ENCODE data around the gene CAPN5.

Gene CAPN5

GRCh38 chr11:77140231-77140851 lies 73.6 kb downstream of the CAPN5 start:
- Histone ChIP-seq H2AFZ (ENCODE audit: low read depth, low read length) (no peak overlapping the region), H3K4me2 (ENCODE audit: low read length) (no peak overlapping the region), H3K27me3 (ENCODE audit: low read depth, low read length) (no peaks in the 10 kb centered on the region), H3K9me3 (ENCODE audit: insufficient read depth, low read length) (no peaks in the 10 kb centered on the region), H3K4me1 (ENCODE audit: low read length) (peaks cover 50% of the 10 kb centered on the region), H3K36me3 (replicated peaks; ENCODE audit: low read depth, low read length) (no peaks in the 10 kb centered on the region), H4K20me1 (ENCODE audit: insufficient read depth, low read length) (no peaks in the 10 kb centered on the region), H3K27ac (ENCODE audit: low read length) (no peak overlapping the region), H3K9ac (ENCODE audit: low read length) (no peak overlapping the region), H3K79me2 (ENCODE audit: low read length) (no peaks in the 10 kb centered on the region), H3K4me3 (ENCODE audit: low read length) (no peak overlapping the region)
- TF ChIP-seq EZH2phosphoT487 (IDR thresholded peaks at IDR 0.05; ENCODE audit: low read depth) = no peak
- TF ChIP-seq CTCF (IDR thresholded peaks at IDR 0.05; ENCODE audit: low read depth, low read length) = no peak

- Histone ChIP-seq H3K27me3 (ENCODE audit: low read depth, low read length) (no peaks in the 10 kb centered on the region), H3K9ac (ENCODE audit: low read length) (no peak overlapping the region), H3K4me2 (ENCODE audit: low read length) (no peak overlapping the region), H3K4me3 (ENCODE audit: low read length) (no peak overlapping the region), H3K4me1 (ENCODE audit: low read length) (peaks cover 43% of the 10 kb centered on the region), H4K20me1 (ENCODE audit: insufficient read depth, low read length) (no peaks in the 10 kb centered on the region), H3K36me3 (replicated peaks; ENCODE audit: low read depth, low read length) (no peaks in the 10 kb centered on the region), H3K79me2 (ENCODE audit: low read length) (no peaks in the 10 kb centered on the region), H3K27ac (ENCODE audit: low read length) (no peak overlapping the region), H2AFZ (ENCODE audit: low read depth, low read length) (no peak overlapping the region), H3K9me3 (ENCODE audit: insufficient read depth, low read length) (no peaks in the 10 kb centered on the region)
- TF ChIP-seq CTCF (IDR thresholded peaks at IDR 0.05; ENCODE audit: low read depth, low read length) (no peak), EZH2phosphoT487 (IDR thresholded peaks at IDR 0.05; ENCODE audit: low read depth) (no peak)
Observed at GRCh38 chr11:77141034-77141433, 74.3 kb downstream of the CAPN5 start.

GRCh38 chr11:77141475-77141874 lies 74.7 kb downstream of the CAPN5 start:
- H3K4me2 ChIP-seq (ENCODE audit: low read length) = no peak overlapping the region
- no peak overlapping the region for H3K9ac ChIP-seq (ENCODE audit: low read length)
- H4K20me1 ChIP-seq (ENCODE audit: insufficient read depth, low read length) = no peaks in the 10 kb centered on the region
- peaks cover 39% of the 10 kb centered on the region for H3K4me1 ChIP-seq (ENCODE audit: low read length)
- no peaks in the 10 kb centered on the region for H3K36me3 ChIP-seq (replicated peaks; ENCODE audit: low read depth, low read length)
- TF ChIP-seq CTCF (IDR thresholded peaks at IDR 0.05; ENCODE audit: low read depth, low read length) (no peak), EZH2phosphoT487 (IDR thresholded peaks at IDR 0.05; ENCODE audit: low read depth) (no peak)
- no peaks in the 10 kb centered on the region for H3K9me3 ChIP-seq (ENCODE audit: insufficient read depth, low read length)
- H3K27ac ChIP-seq (ENCODE audit: low read length) = no peak overlapping the region
- H3K27me3 ChIP-seq (ENCODE audit: low read depth, low read length) = no peaks in the 10 kb centered on the region
- no peak overlapping the region for H2AFZ ChIP-seq (ENCODE audit: low read depth, low read length)
- H3K79me2 ChIP-seq (ENCODE audit: low read length) = no peaks in the 10 kb centered on the region
- no peak overlapping the region for H3K4me3 ChIP-seq (ENCODE audit: low read length)

- TF ChIP-seq CTCF (IDR thresholded peaks at IDR 0.05; ENCODE audit: low read depth, low read length) = no peak
- no peak for TF ChIP-seq EZH2phosphoT487 (IDR thresholded peaks at IDR 0.05; ENCODE audit: low read depth)
- Histone ChIP-seq H3K4me1 (ENCODE audit: low read length) (peaks cover 34% of the 10 kb centered on the region), H3K27me3 (ENCODE audit: low read depth, low read length) (no peaks in the 10 kb centered on the region), H3K36me3 (replicated peaks; ENCODE audit: low read depth, low read length) (no peaks in the 10 kb centered on the region), H3K9ac (ENCODE audit: low read length) (no peak overlapping the region), H4K20me1 (ENCODE audit: insufficient read depth, low read length) (no peaks in the 10 kb centered on the region), H2AFZ (ENCODE audit: low read depth, low read length) (no peak overlapping the region), H3K4me3 (ENCODE audit: low read length) (no peak overlapping the region), H3K27ac (ENCODE audit: low read length) (no peak overlapping the region), H3K9me3 (ENCODE audit: insufficient read depth, low read length) (no peaks in the 10 kb centered on the region), H3K79me2 (ENCODE audit: low read length) (no peaks in the 10 kb centered on the region), H3K4me2 (ENCODE audit: low read length) (no peak overlapping the region)
Observed at GRCh38 chr11:77142091-77142975, 75.6 kb downstream of the CAPN5 start.

Data from OCI-LY3 (cell line).